ENCODE measurements around the gene GSDME. TPM values are rescaled to one million over a fixed set of nuclear protein-coding genes. Genes with fewer than 3 reads are reported as not detected.

GSDME gene
- polyA plus RNA-seq, 4 donors, result 4.0 to 118 (median 89.6) TPM

DNA sequence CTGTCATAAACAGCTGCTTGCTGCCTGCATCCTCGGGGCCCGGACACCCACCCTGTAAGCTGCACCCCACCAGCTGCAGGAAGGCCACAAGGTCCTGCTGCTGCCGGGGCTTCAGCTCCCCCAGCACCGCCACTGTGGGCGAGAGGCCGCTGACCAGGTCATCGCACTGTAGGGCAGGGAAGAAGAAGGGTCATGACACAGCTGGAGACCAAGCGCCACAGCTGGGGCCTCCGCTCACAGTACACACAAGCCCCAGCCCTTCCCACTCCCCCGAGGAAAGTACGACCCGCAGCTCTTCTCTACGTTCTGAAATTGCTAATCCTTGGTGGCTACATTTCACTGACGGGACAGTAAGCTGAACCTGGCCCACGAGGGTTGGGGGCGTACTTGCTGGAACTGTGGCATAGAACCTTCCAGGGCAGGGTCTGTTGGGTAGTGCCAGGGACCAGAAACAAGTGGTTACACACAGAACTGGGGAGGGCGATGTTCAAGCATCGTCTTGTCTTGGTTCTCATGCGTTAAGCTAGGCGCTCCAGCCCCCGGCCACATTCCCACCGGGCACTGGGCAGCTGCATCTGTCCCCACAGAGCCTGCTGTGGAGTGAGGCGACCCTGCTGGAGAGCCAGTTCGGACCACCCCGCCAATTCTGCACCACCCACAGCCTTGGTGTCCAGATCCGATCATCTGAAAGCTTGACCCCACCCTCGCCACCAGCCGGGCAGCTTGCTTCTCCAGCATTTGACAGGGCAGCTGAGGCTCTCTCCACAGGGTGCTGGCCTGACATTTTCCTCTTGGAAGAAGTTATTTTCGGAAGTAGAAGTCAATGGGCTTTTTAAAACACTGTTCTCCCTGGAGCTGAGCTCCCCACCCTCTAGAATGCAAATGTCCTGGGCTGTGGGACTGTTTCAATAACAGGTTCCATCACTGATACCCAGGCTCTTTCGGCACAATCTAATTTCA, 50.8 kb downstream of the GSDME start:
- Histone ChIP-seq H3K9me3 (ENCODE audit: control insufficient read depth in 2 of 2, insufficient read depth in 1 of 2, low read depth in 1 of 2, low read length in 1 of 2) (no peaks in the 10 kb centered on the region), H3K27ac (ENCODE audit: low read depth in 1 of 3, low read length in 2 of 3) (no peak overlapping the region), H3K4me3 (ENCODE audit: low read depth in 1 of 3, low read length in 3 of 3) (no peak overlapping the region), H3K27me3 (ENCODE audit: control insufficient read depth in 3 of 3, insufficient read depth in 3 of 3, low read length in 3 of 3) (no peaks in the 10 kb centered on the region), H3K4me1 (ENCODE audit: control insufficient read depth in 3 of 3, insufficient read depth in 2 of 3, low read depth in 1 of 3, low read length in 2 of 3) (no peaks in the 10 kb centered on the region), H3K36me3 (ENCODE audit: control insufficient read depth in 3 of 3, insufficient read depth in 2 of 3, low read depth in 1 of 3, low read length in 3 of 3) (peaks cover 0 to 66% (median 3%) of the 10 kb centered on the region in 3 donors)
- FAIRE-seq (no peak), DNase-seq (no peak)
- 91 to 96% (median 95%) methylated on average over 28 to 30 of the region's 30 CpGs for WGBS, 3 donors

GRCh38 chr7:24705461-24705954, 51.8 kb downstream of the GSDME start:
- Histone ChIP-seq H3K9me3 (ENCODE audit: control insufficient read depth in 2 of 2, insufficient read depth in 1 of 2, low read depth in 1 of 2, low read length in 1 of 2) (no peaks in the 10 kb centered on the region), H3K27me3 (ENCODE audit: control insufficient read depth in 3 of 3, insufficient read depth in 3 of 3, low read length in 3 of 3) (no peaks in the 10 kb centered on the region), H3K4me1 (ENCODE audit: control insufficient read depth in 3 of 3, insufficient read depth in 2 of 3, low read depth in 1 of 3, low read length in 2 of 3) (no peaks in the 10 kb centered on the region), H3K27ac (ENCODE audit: low read depth in 1 of 3, low read length in 2 of 3) (no peak overlapping the region), H3K4me3 (ENCODE audit: low read depth in 1 of 3, low read length in 3 of 3) (no peak overlapping the region), H3K36me3 (ENCODE audit: control insufficient read depth in 3 of 3, insufficient read depth in 2 of 3, low read depth in 1 of 3, low read length in 3 of 3) (peaks cover 0 to 67% (median 3%) of the 10 kb centered on the region in 3 donors)
- 79 to 94% (median 93%) methylated on average over 5 of the region's 5 CpGs for WGBS, 3 donors
- DNase-seq (no peak), FAIRE-seq (no peak)

DNA sequence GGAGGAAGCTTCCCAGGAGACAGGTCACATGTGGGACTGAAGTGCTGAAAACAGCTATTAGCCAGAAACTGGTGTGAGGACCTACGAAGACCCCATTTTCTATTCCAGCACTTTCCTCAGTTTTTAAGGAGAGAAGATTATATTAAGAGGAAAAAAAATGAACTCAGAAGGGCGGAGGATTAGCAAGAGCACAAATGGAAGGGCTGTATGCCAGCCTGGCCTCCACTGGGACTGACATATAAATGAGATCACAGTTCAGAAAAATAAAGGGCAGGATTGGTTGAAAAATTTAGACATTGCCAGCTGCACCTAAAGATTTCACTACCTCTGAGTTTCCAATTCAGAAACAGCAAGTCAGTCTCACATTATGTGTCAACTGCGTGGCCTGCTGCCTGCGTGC, 53.0 kb downstream of the GSDME start:
- Histone ChIP-seq H3K4me3 (ENCODE audit: low read depth in 1 of 3, low read length in 3 of 3) (no peak overlapping the region), H3K36me3 (ENCODE audit: control insufficient read depth in 3 of 3, insufficient read depth in 2 of 3, low read depth in 1 of 3, low read length in 3 of 3) (peaks cover 0 to 60% (median 0%) of the 10 kb centered on the region in 3 donors), H3K27ac (ENCODE audit: low read depth in 1 of 3, low read length in 2 of 3) (no peak overlapping the region), H3K4me1 (ENCODE audit: control insufficient read depth in 3 of 3, insufficient read depth in 2 of 3, low read depth in 1 of 3, low read length in 2 of 3) (no peaks in the 10 kb centered on the region), H3K9me3 (ENCODE audit: control insufficient read depth in 2 of 2, insufficient read depth in 1 of 2, low read depth in 1 of 2, low read length in 1 of 2) (no peaks in the 10 kb centered on the region), H3K27me3 (ENCODE audit: control insufficient read depth in 3 of 3, insufficient read depth in 3 of 3, low read length in 3 of 3) (no peaks in the 10 kb centered on the region)
- no peak for DNase-seq
- whole genome bisulfite sequencing, 3 donors, result 63 to 86% (median 81%) methylated on average over 4 of the region's 4 CpGs
- no peak for FAIRE-seq

- Histone ChIP-seq H3K4me1 (ENCODE audit: control insufficient read depth in 3 of 3, insufficient read depth in 2 of 3, low read depth in 1 of 3, low read length in 2 of 3) (no peaks in the 10 kb centered on the region), H3K27me3 (ENCODE audit: control insufficient read depth in 3 of 3, insufficient read depth in 3 of 3, low read length in 3 of 3) (no peaks in the 10 kb centered on the region), H3K36me3 (ENCODE audit: control insufficient read depth in 3 of 3, insufficient read depth in 2 of 3, low read depth in 1 of 3, low read length in 3 of 3) (peaks cover 0 to 56% (median 0%) of the 10 kb centered on the region in 3 donors), H3K9me3 (ENCODE audit: control insufficient read depth in 2 of 2, insufficient read depth in 1 of 2, low read depth in 1 of 2, low read length in 1 of 2) (no peaks in the 10 kb centered on the region), H3K27ac (ENCODE audit: low read depth in 1 of 3, low read length in 2 of 3) (no peak overlapping the region), H3K4me3 (ENCODE audit: low read depth in 1 of 3, low read length in 3 of 3) (no peak overlapping the region)
- FAIRE-seq, result no peak
- no peak for DNase-seq
- WGBS, 3 donors, result 62 to 94% (median 88%) methylated on average over 3 of the region's 3 CpGs
Observed at GRCh38 chr7:24703296-24703695, 54.0 kb downstream of the GSDME start.

DNA sequence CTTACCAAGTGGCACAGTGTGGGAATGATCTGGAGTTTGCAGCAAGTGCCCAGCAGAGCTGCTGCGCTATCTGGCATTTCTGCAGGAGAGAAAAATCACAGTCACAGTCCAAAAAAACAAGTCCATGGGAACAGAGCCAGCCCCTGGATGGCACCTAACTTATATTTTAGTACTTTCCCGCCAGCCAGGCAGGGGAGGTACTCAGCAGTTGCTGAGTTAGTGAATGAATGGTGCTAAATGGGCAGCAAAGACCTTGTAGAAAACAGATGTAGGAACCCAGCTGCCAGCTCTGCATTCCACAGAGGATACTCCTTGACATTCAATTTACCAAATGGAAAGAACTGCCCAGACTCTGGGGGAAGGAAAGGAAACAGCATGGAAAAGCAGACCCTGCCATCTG, 54.5 kb downstream of the GSDME start:
- 74 to 96% (median 91%) methylated on average over 2 of the region's 2 CpGs for WGBS, 3 donors
- peaks cover 0 to 52% (median 0%) of the 10 kb centered on the region in 3 donors for H3K36me3 ChIP-seq (ENCODE audit: control insufficient read depth in 3 of 3, insufficient read depth in 2 of 3, low read depth in 1 of 3, low read length in 3 of 3)
- H3K4me1 ChIP-seq (ENCODE audit: control insufficient read depth in 3 of 3, insufficient read depth in 2 of 3, low read depth in 1 of 3, low read length in 2 of 3), result no peaks in the 10 kb centered on the region
- no peaks in the 10 kb centered on the region for H3K9me3 ChIP-seq (ENCODE audit: control insufficient read depth in 2 of 2, insufficient read depth in 1 of 2, low read depth in 1 of 2, low read length in 1 of 2)
- FAIRE-seq (no peak), DNase-seq (no peak)
- H3K27me3 ChIP-seq (ENCODE audit: control insufficient read depth in 3 of 3, insufficient read depth in 3 of 3, low read length in 3 of 3), result no peaks in the 10 kb centered on the region
- no peak overlapping the region for H3K4me3 ChIP-seq (ENCODE audit: low read depth in 1 of 3, low read length in 3 of 3)
- H3K27ac ChIP-seq (ENCODE audit: low read depth in 1 of 3, low read length in 2 of 3), result no peak overlapping the region

- Histone ChIP-seq H3K4me3 (ENCODE audit: low read depth in 1 of 3, low read length in 3 of 3) (no peak overlapping the region), H3K4me1 (ENCODE audit: control insufficient read depth in 3 of 3, insufficient read depth in 2 of 3, low read depth in 1 of 3, low read length in 2 of 3) (no peaks in the 10 kb centered on the region), H3K36me3 (ENCODE audit: control insufficient read depth in 3 of 3, insufficient read depth in 2 of 3, low read depth in 1 of 3, low read length in 3 of 3) (peaks cover 0 to 42% (median 0%) of the 10 kb centered on the region in 3 donors), H3K9me3 (ENCODE audit: control insufficient read depth in 2 of 2, insufficient read depth in 1 of 2, low read depth in 1 of 2, low read length in 1 of 2) (no peaks in the 10 kb centered on the region), H3K27me3 (ENCODE audit: control insufficient read depth in 3 of 3, insufficient read depth in 3 of 3, low read length in 3 of 3) (no peaks in the 10 kb centered on the region), H3K27ac (ENCODE audit: low read depth in 1 of 3, low read length in 2 of 3) (no peak overlapping the region)
- DNase-seq (no peak), FAIRE-seq (no peak)
- WGBS, 3 donors, result 63 to 76% (median 75%) methylated on average over 4 of the region's 4 CpGs
Observed at GRCh38 chr7:24701261-24702235, 55.7 kb downstream of the GSDME start.

GRCh38 chr7:24700521-24701260, 56.6 kb downstream of the GSDME start:
- no peak for FAIRE-seq

More at GRCh38 chr7:24700521-24701260, 56.6 kb downstream of the GSDME start:
- no peaks in the 10 kb centered on the region for H3K27me3 ChIP-seq (ENCODE audit: control insufficient read depth in 3 of 3, insufficient read depth in 3 of 3, low read length in 3 of 3)
- no peaks in the 10 kb centered on the region for H3K9me3 ChIP-seq (ENCODE audit: control insufficient read depth in 2 of 2, insufficient read depth in 1 of 2, low read depth in 1 of 2, low read length in 1 of 2)
- H3K36me3 ChIP-seq (ENCODE audit: control insufficient read depth in 3 of 3, insufficient read depth in 2 of 3, low read depth in 1 of 3, low read length in 3 of 3), result peaks cover 0 to 33% (median 0%) of the 10 kb centered on the region in 3 donors
- no peak overlapping the region for H3K27ac ChIP-seq (ENCODE audit: low read depth in 1 of 3, low read length in 2 of 3)
- no peak for DNase-seq
- no peak overlapping the region for H3K4me3 ChIP-seq (ENCODE audit: low read depth in 1 of 3, low read length in 3 of 3)
- H3K4me1 ChIP-seq (ENCODE audit: control insufficient read depth in 3 of 3, insufficient read depth in 2 of 3, low read depth in 1 of 3, low read length in 2 of 3), result no peaks in the 10 kb centered on the region
- 81 to 86% (median 82%) methylated on average over 9 of the region's 9 CpGs for WGBS, 3 donors

Measured in small intestine (tissue), 7 donors.